H1 (cell line): ENCODE data around the gene UBE2E2. TPM values are rescaled to one million over a fixed set of nuclear protein-coding genes. Genes with fewer than 3 reads are reported as not detected.

ENCODE experiments used
- CTBP2 ChIP-seq: IDR thresholded peaks from 2 replicates; pipeline ENCODE4 v1.7.0; 2011; ENCODE audit warnings: borderline replicate concordance, mild to moderate bottlenecking, moderate library complexity, mixed read lengths, low read length; ENCODE audit not compliant: insufficient read depth, insufficient read length
- FOSL1 ChIP-seq: IDR thresholded peaks from 2 replicates; pipeline ENCODE4 v1.6.1; 2011; ENCODE audit warnings: mild to moderate bottlenecking, low read depth, low read length, moderate library complexity; ENCODE audit not compliant: insufficient read depth
- HDAC2 ChIP-seq, 2 experiments: fragments of 300-600 bp in 1 of 2; sonication (generic) in 1 of 2; IDR thresholded peaks; 2 replicates each; pipeline ENCODE4 v1.6.1; 2011 to 2012; ENCODE audit warnings: low read depth in 2 of 2, low read length in 2 of 2, mild to moderate bottlenecking in 2 of 2, moderate library complexity in 2 of 2, borderline replicate concordance in 1 of 2, inconsistent platforms in 1 of 2
- polyA plus RNA-seq, 7 experiments: library from polyadenylated mRNA; depleted of rRNA in 3 of 7; stranded (reverse) in 5 of 7; unstranded in 2 of 7; fragments of >200 nt in 5 of 7; fragments of 200-250 nt in 2 of 7; gene quantifications; 1 replicate in 5 of 7; 2 replicates in 1 of 7; 4 replicates in 1 of 7; pipeline versions ENCODE4 v1.2.1 to v1.2.3, GENCODE V29; 2011 to 2013; ENCODE audit warnings: missing spikeins in 2 of 7, mixed read lengths in 2 of 7
- total RNA-seq: library from RNA; stranded (reverse); fragmentation: NEBNext Ultra II Directional; extraction: Animal tissue kit (Norgen Biotek cat#: 25700); gene quantifications from 2 replicates; pipeline ENCODE4 v1.2.1, GENCODE V29; 2021

The UBE2E2 gene
- total and polyA plus RNA-seq, 2 of the 8 experiments (the other 6 are each of a cell fraction or from before 2014, with no cell fraction given), result 57.6 to 70.6 TPM

- TF ChIP-seq CTBP2, result no peak
- no peak for TF ChIP-seq HDAC2 (IDR thresholded peaks at IDR 0.05; ENCODE audit: borderline replicate concordance in 1 of 2, low read depth in 2 of 2, low read length in 2 of 2)
- TF ChIP-seq FOSL1, result no peak
Measured at GRCh38 chr3:23637339-23637738, 434.2 kb downstream of the UBE2E2 start (continued).
